Smooth muscle cell (in vitro differentiated cells): ENCODE data around the gene KDM1A. TPM values are rescaled to one million over a fixed set of nuclear protein-coding genes. Genes with fewer than 3 reads are reported as not detected.

Source experiments
- DNase-seq: peaks from one replicate; lab custom pipeline; 2025; ENCODE audit not compliant: unreplicated experiment; lab: John Stamatoyannopoulos, UW
- H2AFZ ChIP-seq: fragments of 200-600 bp; sonication (generic); 2 replicates; pipeline ENCODE4 v1.6.0; 2016; ENCODE audit warnings: antibody characterized with exemption, low read depth, mild to moderate bottlenecking
- H3F3A ChIP-seq: fragments of 200-600 bp; sonication (generic); 2 replicates; pipeline ENCODE4 v1.6.0; 2017; ENCODE audit warnings: antibody characterized with exemption, low read depth
- H3K27ac ChIP-seq: fragments of 200-600 bp; sonication (generic); 2 replicates; pipeline ENCODE4 v1.5.1; 2016; ENCODE audit warnings: low read depth, mild to moderate bottlenecking
- H3K27me3 ChIP-seq: fragments of 200-600 bp; sonication (generic); 2 replicates; pipeline ENCODE4 v1.6.1; 2016; ENCODE audit warnings: low read depth, mild to moderate bottlenecking
- H3K36me3 ChIP-seq: fragments of 200-600 bp; sonication (generic); 2 replicates; pipeline ENCODE4 v1.5.1; 2016; ENCODE audit warnings: low read depth
- H3K4me1 ChIP-seq: fragments of 200-600 bp; sonication (generic); 2 replicates; pipeline ENCODE4 v1.5.1; 2016; ENCODE audit warnings: low read depth
- H3K4me2 ChIP-seq: fragments of 200-600 bp; sonication (generic); 2 replicates; pipeline ENCODE4 v1.6.0; 2016; ENCODE audit warnings: mild to moderate bottlenecking
- H3K4me3 ChIP-seq: fragments of 200-600 bp; sonication (generic); 2 replicates; pipeline ENCODE4 v1.5.1; 2016; ENCODE audit warnings: mild to moderate bottlenecking
- H3K79me2 ChIP-seq: fragments of 200-600 bp; sonication (generic); 2 replicates; pipeline ENCODE4 v1.6.0; 2016; ENCODE audit warnings: low read depth, mild to moderate bottlenecking
- H3K9ac ChIP-seq: fragments of 200-600 bp; sonication (generic); 2 replicates; pipeline ENCODE4 v1.6.0; 2016; ENCODE audit warnings: low read depth
- H3K9me3 ChIP-seq: fragments of 200-600 bp; sonication (generic); replicated peaks from 2 replicates; pipeline ENCODE4 v1.5.1; 2016; ENCODE audit warnings: low read depth
- H4K20me1 ChIP-seq: fragments of 200-600 bp; sonication (generic); 2 replicates; pipeline ENCODE4 v1.6.0; 2016; ENCODE audit warnings: low read depth
- CTCF ChIP-seq: fragments of 200-600 bp; sonication (generic); IDR thresholded peaks from 2 replicates; pipeline ENCODE4 v1.5.1; 2017; ENCODE audit warnings: borderline replicate concordance, mild to moderate bottlenecking, antibody characterized with exemption; ENCODE audit not compliant: insufficient read depth, poor library complexity, severe bottlenecking
- WGBS: methylation state at CpG from one replicate; pipeline ENCODE4 v1.1.7; 2016; ENCODE audit warnings: low lambda C conversion rate; 5-methylcytosine and 5-hydroxymethylcytosine counted together
- polyA plus RNA-seq: library from polyadenylated mRNA; unstranded; fragments of >200 nt; fragmentation: Nextera tagmentation; extraction: Ambion mirVana; gene quantifications from 2 replicates; pipeline ENCODE4 v1.2.1, GENCODE V29; 2016
- total RNA-seq: library from RNA; depleted of rRNA; stranded (reverse); fragments of >200 nt; gene quantifications from 2 replicates; pipeline ENCODE4 v1.2.3, GENCODE V29; 2014

The KDM1A gene
- total RNA-seq (101 and 103 TPM in 2 replicates), polyA plus RNA-seq (92.1 and 93.0 TPM in 2 replicates)

DNA sequence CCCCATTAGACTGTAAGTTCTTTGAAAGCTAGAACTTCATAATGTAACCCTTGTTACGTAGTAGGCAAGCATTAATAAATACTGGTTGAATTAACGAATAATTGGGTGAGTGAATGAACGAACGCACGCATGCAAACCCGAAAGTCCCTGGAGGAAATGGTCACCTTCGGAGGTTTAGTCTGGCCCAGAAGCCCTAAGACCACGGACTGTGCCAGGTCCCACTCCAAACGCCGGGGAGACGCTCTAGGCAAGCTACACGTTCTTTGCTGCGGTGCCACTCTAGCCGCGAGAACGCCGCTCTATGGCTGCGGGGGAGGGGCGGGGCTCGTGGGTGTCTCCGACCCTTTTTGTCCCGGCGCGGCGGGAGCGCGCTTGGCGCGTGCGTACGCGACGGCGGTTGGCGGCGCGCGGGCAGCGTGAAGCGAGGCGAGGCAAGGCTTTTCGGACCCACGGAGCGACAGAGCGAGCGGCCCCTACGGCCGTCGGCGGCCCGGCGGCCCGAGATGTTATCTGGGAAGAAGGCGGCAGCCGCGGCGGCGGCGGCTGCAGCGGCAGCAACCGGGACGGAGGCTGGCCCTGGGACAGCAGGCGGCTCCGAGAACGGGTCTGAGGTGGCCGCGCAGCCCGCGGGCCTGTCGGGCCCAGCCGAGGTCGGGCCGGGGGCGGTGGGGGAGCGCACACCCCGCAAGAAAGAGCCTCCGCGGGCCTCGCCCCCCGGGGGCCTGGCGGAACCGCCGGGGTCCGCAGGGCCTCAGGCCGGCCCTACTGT is at the start of gene KDM1A:
KDM1A (plus strand) TSS at position 375 of the 769 bp plus-strand sequence; CDS start at position 504, 129 bp downstream.
- H3K9me3 ChIP-seq: no peaks in the 10 kb centered on the region
- WGBS: under 1% methylated on average over 62 of the region's 85 CpGs
- peaks cover 6% of the 10 kb centered on the region for H3K4me1 ChIP-seq
- peak; percentile 21 for TF ChIP-seq CTCF
- H2AFZ ChIP-seq: peak within 1 kb of the TSS; percentile 93
- peak within 1 kb of the TSS; percentile 93 for H3K9ac ChIP-seq
- H3K36me3 ChIP-seq: peaks cover 3% of the 10 kb centered on the region
- peak; percentile 87 for DNase-seq
- peak within 1 kb of the TSS; percentile 85 for H3K27ac ChIP-seq
- peak within 1 kb of the TSS; percentile 88 for H3K4me2 ChIP-seq
- peaks cover 49% of the 10 kb centered on the region for H3K79me2 ChIP-seq
- peak within 1 kb of the TSS; percentile 95 for H3K4me3 ChIP-seq
- H4K20me1 ChIP-seq: peaks cover 40% of the 10 kb centered on the region
- H3F3A ChIP-seq: no peaks in the 10 kb centered on the region
- no peaks in the 10 kb centered on the region for H3K27me3 ChIP-seq

DNA sequence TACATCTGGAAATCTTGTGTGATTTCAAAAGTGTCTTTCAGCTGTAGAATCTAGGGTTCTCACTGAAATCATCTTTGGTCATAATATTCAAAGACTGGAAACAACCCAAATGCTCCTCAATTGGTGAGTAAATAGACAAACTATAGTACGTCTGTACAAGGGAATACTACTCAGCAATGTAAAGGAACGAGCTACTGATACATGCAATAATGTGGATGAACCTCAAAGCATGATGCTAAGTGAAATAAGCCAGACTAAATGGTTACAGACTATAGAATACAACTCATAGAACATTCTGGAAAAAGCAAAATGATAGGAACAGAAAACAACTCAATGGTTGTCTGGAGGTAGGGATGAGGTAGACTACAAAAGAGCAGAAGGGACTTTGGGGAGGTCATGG is 49.2 kb upstream of the KDM1A start:
- Histone ChIP-seq H3K27ac (no peak overlapping the region), H3K27me3 (peaks cover 11% of the 10 kb centered on the region), H3K79me2 (no peaks in the 10 kb centered on the region), H2AFZ (no peak overlapping the region), H3K9ac (no peak overlapping the region), H3K4me1 (no peaks in the 10 kb centered on the region), H3K4me2 (no peak overlapping the region), H3K9me3 (no peaks in the 10 kb centered on the region), H3K36me3 (no peaks in the 10 kb centered on the region), H3K4me3 (no peak overlapping the region), H4K20me1 (no peaks in the 10 kb centered on the region), H3F3A (no peaks in the 10 kb centered on the region)
- DNase-seq: no peak
- no peak for TF ChIP-seq CTCF
- WGBS: 88% methylated on average over 2 of the region's 2 CpGs

DNA sequence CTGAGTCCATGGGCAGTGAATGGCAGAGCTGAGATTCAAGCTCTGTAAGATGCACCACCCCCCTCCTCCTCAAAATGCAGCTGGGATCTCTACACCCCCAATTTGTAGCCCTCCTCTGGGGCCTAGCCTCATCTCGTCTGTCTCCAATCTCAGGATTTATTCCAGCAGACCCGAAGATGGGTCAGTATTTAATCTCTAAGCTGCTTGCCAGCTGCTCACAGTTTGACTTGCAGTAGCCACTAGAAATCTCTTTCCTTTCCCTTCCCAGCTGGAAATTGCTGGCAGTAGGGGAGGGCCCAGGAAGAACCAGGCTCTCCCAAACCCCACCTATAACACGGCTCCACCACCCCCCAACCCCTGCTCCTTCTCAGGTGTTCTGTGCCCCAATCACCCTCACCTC is 48.1 kb upstream of the KDM1A start:
- TF ChIP-seq CTCF: no peak
- WGBS: 73% methylated on average over 3 of the region's 3 CpGs
- Histone ChIP-seq H3K27ac (no peak overlapping the region), H3K4me1 (no peaks in the 10 kb centered on the region), H3K9me3 (no peaks in the 10 kb centered on the region), H3K79me2 (no peaks in the 10 kb centered on the region), H4K20me1 (no peaks in the 10 kb centered on the region), H3K4me3 (no peak overlapping the region), H3K4me2 (no peak overlapping the region), H3K36me3 (no peaks in the 10 kb centered on the region), H3F3A (no peaks in the 10 kb centered on the region), H2AFZ (no peak overlapping the region), H3K27me3 (peaks cover 11% of the 10 kb centered on the region), H3K9ac (no peak overlapping the region)
- DNase-seq: no peak
